Neural progenitor cell (in vitro differentiated cells): ENCODE results near the gene RAB6D.
"Not testable (repeated sequence)": the region's sequence is repeated elsewhere in the genome, so short reads cannot be mapped to it uniquely, and the experiment has no call there.

Experiments used
- CTCF ChIP-seq: fragments of 200-600 bp; sonication (generic); IDR thresholded peaks from 2 replicates; pipeline ENCODE4 v1.5.1; 2017; ENCODE audit warnings: antibody characterized with exemption, mild to moderate bottlenecking
- EZH2 ChIP-seq: fragments of 200-600 bp; sonication (generic); IDR thresholded peaks from 2 replicates; pipeline ENCODE4 v1.6.1; 2017; ENCODE audit warnings: antibody characterized with exemption, mild to moderate bottlenecking, moderate library complexity
- EZH2phosphoT487 ChIP-seq: fragments of 200-600 bp; sonication (generic); IDR thresholded peaks from 2 replicates; pipeline ENCODE4 v1.6.1; 2017; ENCODE audit warnings: antibody characterized with exemption

GRCh38 chr2:131373111-131373510, 9.1 kb upstream of the RAB6D start:
- TF ChIP-seq EZH2, CTCF, EZH2phosphoT487: not testable (repeated sequence)
